ENCODE data around the gene SUCNR1.
A peak's percentile ranks its signal among the peaks of the same experiment; 100 is the strongest.

SUCNR1 gene

GRCh38 chr3:151856641-151857040 is 16.8 kb upstream of the SUCNR1 start:
- Histone ChIP-seq H3K4ac (ENCODE audit: low read depth, low read length) (no peak overlapping the region), H3K4me3 (ENCODE audit: low read depth, low read length) (no peak overlapping the region), H3K9ac (ENCODE audit: low read length) (no peak overlapping the region), H3K79me1 (ENCODE audit: low read length) (peaks cover 6% of the 10 kb centered on the region), H3K27ac (ENCODE audit: low read depth, low read length) (no peak overlapping the region), H4K12ac (ENCODE audit: low read depth, low read length) (no peak overlapping the region), H3K79me2 (ENCODE audit: control insufficient read depth, insufficient read depth, low read length, poor library complexity) (no peaks in the 10 kb centered on the region), H3K23ac (ENCODE audit: low read length) (no peak overlapping the region), H3K4me2 (ENCODE audit: low read length) (no peak overlapping the region), H3K14ac (ENCODE audit: low read length) (no peak overlapping the region), H2BK120ac (ENCODE audit: insufficient read depth, low read length, poor library complexity) (no peak overlapping the region), H3K27me3 (ENCODE audit: insufficient read depth, low read length) (no peaks in the 10 kb centered on the region), H2AFZ (ENCODE audit: insufficient read depth, low read length, poor library complexity) (no peak overlapping the region), H2AK5ac (ENCODE audit: low read length) (no peak overlapping the region), H3K18ac (ENCODE audit: low read length) (no peak overlapping the region), H4K8ac (ENCODE audit: low read depth, low read length) (no peak overlapping the region), H3K4me1 (ENCODE audit: control insufficient read depth in 1 of 2, insufficient read depth in 2 of 2, low read length in 2 of 2) (peaks cover 0 to 3% of the 10 kb centered on the region in 2 experiments), H4K91ac (ENCODE audit: low read depth, low read length) (peak overlapping the region; percentile 24), H2BK5ac (ENCODE audit: low read depth, low read length, poor library complexity) (no peak overlapping the region), H3K9me3 (ENCODE audit: insufficient read depth, low read depth, low read length) (peaks cover 1% of the 10 kb centered on the region), H2BK12ac (ENCODE audit: low read length) (no peak overlapping the region), H3K36me3 (ENCODE audit: control insufficient read depth in 1 of 2, insufficient read depth in 2 of 2, low read length in 2 of 2) (no peaks in the 10 kb centered on the region)
- DNase-seq: no peak
- WGBS (ENCODE audit: extremely low coverage, insufficient coverage, insufficient read length): no CpG with 5 or more reads among the region's 2 CpGs

DNA sequence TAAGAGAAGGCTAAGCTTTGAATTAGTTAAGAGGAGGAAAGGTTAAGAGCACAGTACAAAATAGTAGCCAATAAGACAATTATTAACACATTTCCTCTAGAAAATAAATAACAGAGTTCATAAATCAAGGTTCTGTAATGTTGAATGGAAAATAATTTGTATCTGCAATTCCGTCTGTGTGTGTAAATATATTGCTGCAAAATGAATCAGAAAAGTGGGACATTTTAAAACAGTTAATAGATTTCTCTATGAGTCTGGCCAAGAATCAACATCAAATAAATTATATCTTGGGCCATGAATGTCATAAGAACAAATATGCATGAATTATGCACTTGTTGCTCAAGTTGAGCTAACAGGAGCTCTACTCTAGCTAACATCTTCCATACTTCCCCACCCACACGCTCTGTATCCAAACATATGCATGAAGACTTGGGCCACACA is 14.2 kb upstream of the SUCNR1 start:
- DNase-seq: no peak
- H2BK12ac ChIP-seq (ENCODE audit: low read length): no peak overlapping the region
- no peak overlapping the region for H2BK5ac ChIP-seq (ENCODE audit: low read depth, low read length, poor library complexity)
- no peak overlapping the region for H4K91ac ChIP-seq (ENCODE audit: low read depth, low read length)
- peaks cover 1% of the 10 kb centered on the region for H3K9me3 ChIP-seq (ENCODE audit: insufficient read depth, low read depth, low read length)
- H3K79me2 ChIP-seq (ENCODE audit: control insufficient read depth, insufficient read depth, low read length, poor library complexity): no peaks in the 10 kb centered on the region
- H4K8ac ChIP-seq (ENCODE audit: low read depth, low read length): no peak overlapping the region
- no peak overlapping the region for H3K23ac ChIP-seq (ENCODE audit: low read length)
- no peak overlapping the region for H3K4me3 ChIP-seq (ENCODE audit: low read depth, low read length)
- H4K12ac ChIP-seq (ENCODE audit: low read depth, low read length): no peak overlapping the region
- no peak overlapping the region for H2AFZ ChIP-seq (ENCODE audit: insufficient read depth, low read length, poor library complexity)
- H3K4me1 ChIP-seq (ENCODE audit: control insufficient read depth in 1 of 2, insufficient read depth in 2 of 2, low read length in 2 of 2): no peaks in the 10 kb centered on the region
- H3K27me3 ChIP-seq (ENCODE audit: insufficient read depth, low read length): no peaks in the 10 kb centered on the region
- no peak overlapping the region for H3K14ac ChIP-seq (ENCODE audit: low read length)
- no peak overlapping the region for H2AK5ac ChIP-seq (ENCODE audit: low read length)
- H3K18ac ChIP-seq (ENCODE audit: low read length): no peak overlapping the region
- H2BK120ac ChIP-seq (ENCODE audit: insufficient read depth, low read length, poor library complexity): peak overlapping the region; percentile 66
- no peaks in the 10 kb centered on the region for H3K36me3 ChIP-seq (ENCODE audit: control insufficient read depth in 1 of 2, insufficient read depth in 2 of 2, low read length in 2 of 2)
- H3K27ac ChIP-seq (ENCODE audit: low read depth, low read length): peak overlapping the region; percentile 47
- H3K9ac ChIP-seq (ENCODE audit: low read length): no peak overlapping the region
- no CpG with 5 or more reads among the region's 2 CpGs for WGBS (ENCODE audit: extremely low coverage, insufficient coverage, insufficient read length)
- H3K79me1 ChIP-seq (ENCODE audit: low read length): peaks cover 6% of the 10 kb centered on the region
- no peak overlapping the region for H3K4me2 ChIP-seq (ENCODE audit: low read length)
- no peak overlapping the region for H3K4ac ChIP-seq (ENCODE audit: low read depth, low read length)

DNA sequence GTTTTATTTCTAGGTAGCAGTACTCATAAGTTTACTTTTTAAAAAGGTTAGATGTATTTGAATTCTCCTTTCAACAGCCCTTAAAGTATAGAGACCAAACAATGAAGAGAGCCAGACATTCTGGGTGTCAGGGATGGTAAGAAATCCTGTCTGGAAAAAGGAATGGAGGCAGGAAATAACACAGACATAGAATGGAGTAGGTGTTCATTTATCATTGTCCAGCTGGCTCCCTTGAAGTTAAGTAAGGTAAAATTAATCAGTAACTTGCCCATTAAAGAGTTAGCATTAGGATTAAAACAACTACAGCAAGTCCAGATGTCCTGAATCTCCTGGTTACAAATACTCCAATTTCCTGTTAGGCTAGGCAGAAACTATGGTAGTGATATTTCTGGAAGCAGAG is 13.5 kb upstream of the SUCNR1 start:
- H4K12ac ChIP-seq (ENCODE audit: low read depth, low read length): no peak overlapping the region
- no peaks in the 10 kb centered on the region for H3K79me2 ChIP-seq (ENCODE audit: control insufficient read depth, insufficient read depth, low read length, poor library complexity)
- no peak overlapping the region for H2BK120ac ChIP-seq (ENCODE audit: insufficient read depth, low read length, poor library complexity)
- no peak for DNase-seq
- H3K27ac ChIP-seq (ENCODE audit: low read depth, low read length): peak overlapping the region; percentile 58
- no peak overlapping the region for H3K4me2 ChIP-seq (ENCODE audit: low read length)
- no peaks in the 10 kb centered on the region for H3K4me1 ChIP-seq (ENCODE audit: control insufficient read depth in 1 of 2, insufficient read depth in 2 of 2, low read length in 2 of 2)
- H3K27me3 ChIP-seq (ENCODE audit: insufficient read depth, low read length): no peaks in the 10 kb centered on the region
- H4K8ac ChIP-seq (ENCODE audit: low read depth, low read length): no peak overlapping the region
- no peak overlapping the region for H3K14ac ChIP-seq (ENCODE audit: low read length)
- no peak overlapping the region for H3K4ac ChIP-seq (ENCODE audit: low read depth, low read length)
- no peak overlapping the region for H3K4me3 ChIP-seq (ENCODE audit: low read depth, low read length)
- no peak overlapping the region for H3K9ac ChIP-seq (ENCODE audit: low read length)
- H3K23ac ChIP-seq (ENCODE audit: low read length): no peak overlapping the region
- H2AFZ ChIP-seq (ENCODE audit: insufficient read depth, low read length, poor library complexity): no peak overlapping the region
- H2BK5ac ChIP-seq (ENCODE audit: low read depth, low read length, poor library complexity): no peak overlapping the region
- H3K18ac ChIP-seq (ENCODE audit: low read length): no peak overlapping the region
- peaks cover 1% of the 10 kb centered on the region for H3K9me3 ChIP-seq (ENCODE audit: insufficient read depth, low read depth, low read length)
- H2AK5ac ChIP-seq (ENCODE audit: low read length): no peak overlapping the region
- no peak overlapping the region for H2BK12ac ChIP-seq (ENCODE audit: low read length)
- no peaks in the 10 kb centered on the region for H3K36me3 ChIP-seq (ENCODE audit: control insufficient read depth in 1 of 2, insufficient read depth in 2 of 2, low read length in 2 of 2)
- peaks cover 6% of the 10 kb centered on the region for H3K79me1 ChIP-seq (ENCODE audit: low read length)
- H4K91ac ChIP-seq (ENCODE audit: low read depth, low read length): no peak overlapping the region

GRCh38 chr3:151863611-151864010 is 9.8 kb upstream of the SUCNR1 start:
- Histone ChIP-seq H2BK12ac (ENCODE audit: low read length) (no peak overlapping the region), H3K4me3 (ENCODE audit: low read depth, low read length) (no peak overlapping the region), H3K79me1 (ENCODE audit: low read length) (peaks cover 4% of the 10 kb centered on the region), H3K18ac (ENCODE audit: low read length) (no peak overlapping the region), H3K4me1 (ENCODE audit: control insufficient read depth in 1 of 2, insufficient read depth in 2 of 2, low read length in 2 of 2) (peaks cover 0 to 2% of the 10 kb centered on the region in 2 experiments), H3K4ac (ENCODE audit: low read depth, low read length) (no peak overlapping the region), H3K4me2 (ENCODE audit: low read length) (no peak overlapping the region), H3K9me3 (ENCODE audit: insufficient read depth, low read depth, low read length) (no peaks in the 10 kb centered on the region), H3K23ac (ENCODE audit: low read length) (no peak overlapping the region), H3K36me3 (ENCODE audit: control insufficient read depth in 1 of 2, insufficient read depth in 2 of 2, low read length in 2 of 2) (no peaks in the 10 kb centered on the region), H3K79me2 (ENCODE audit: control insufficient read depth, insufficient read depth, low read length, poor library complexity) (no peaks in the 10 kb centered on the region), H3K9ac (ENCODE audit: low read length) (no peak overlapping the region), H2AFZ (ENCODE audit: insufficient read depth, low read length, poor library complexity) (no peak overlapping the region), H2AK5ac (ENCODE audit: low read length) (no peak overlapping the region), H3K14ac (ENCODE audit: low read length) (no peak overlapping the region), H2BK120ac (ENCODE audit: insufficient read depth, low read length, poor library complexity) (no peak overlapping the region), H3K27me3 (ENCODE audit: insufficient read depth, low read length) (no peaks in the 10 kb centered on the region), H2BK5ac (ENCODE audit: low read depth, low read length, poor library complexity) (no peak overlapping the region), H4K8ac (ENCODE audit: low read depth, low read length) (no peak overlapping the region), H3K27ac (ENCODE audit: low read depth, low read length) (no peak overlapping the region), H4K91ac (ENCODE audit: low read depth, low read length) (no peak overlapping the region), H4K12ac (ENCODE audit: low read depth, low read length) (no peak overlapping the region)
- no CpG with 5 or more reads among the region's 2 CpGs for WGBS (ENCODE audit: extremely low coverage, insufficient coverage, insufficient read length)
- DNase-seq: no peak

Data from trophoblast cell (in vitro differentiated cells and primary cell).